ENCODE measurements around the gene KIF13A.

- TF ChIP-seq EP300 (IDR thresholded peaks at IDR 0.05) = no peak
- no peak for TF ChIP-seq CTCF (IDR thresholded peaks at IDR 0.05)
- no peak for TF ChIP-seq POLR2A (IDR thresholded peaks at IDR 0.05; ENCODE audit: low read depth)
- TF ChIP-seq POLR2AphosphoS5 (IDR thresholded peaks at IDR 0.05) = no peak
These were observed 132.1 kb downstream of the KIF13A start for GRCh38 chr6:17855381-17855780.
